NCI-H187 treated with DMSO at 0.1 percent for 48 hours (cell line): ENCODE measurements around the gene KRTAP10-11.
"Not testable (repeated sequence)": the region's sequence is repeated elsewhere in the genome, so short reads cannot be mapped to it uniquely, and the experiment has no call there.

Experiments used
- DNase-seq: peaks from one replicate; lab custom pipeline; 2025; lab: John Stamatoyannopoulos, UW

KRTAP10-11 gene

GRCh38 chr21:44646366-44647221 lies at the start of gene KRTAP10-11:
KRTAP10-11 (plus strand) TSS chr21:44646414; CDS start chr21:44646459, 45 bp downstream.
- not testable (repeated sequence) for DNase-seq

GRCh38 chr21:44598061-44598460 lies 48.2 kb upstream of the KRTAP10-11 start:
- no peak for DNase-seq

- DNase-seq = no peak
These were observed 46.8 kb upstream of the KRTAP10-11 start for GRCh38 chr21:44599264-44600029.

- DNase-seq = not testable (repeated sequence)
These were observed 45.9 kb upstream of the KRTAP10-11 start, which contains the start of gene KRTAP10-7 for GRCh38 chr21:44600118-44600978. KRTAP10-7 (plus strand) TSS chr21:44600597; CDS start chr21:44600622, 25 bp downstream.

- DNase-seq = not testable (repeated sequence)
These were observed 45.1 kb upstream of the KRTAP10-11 start for GRCh38 chr21:44601091-44601490.

- no peak for DNase-seq
These were observed 44.4 kb upstream of the KRTAP10-11 start for GRCh38 chr21:44601596-44602462.

- DNase-seq = no peak
These were observed 43.8 kb upstream of the KRTAP10-11 start for GRCh38 chr21:44602463-44602850.

GRCh38 chr21:44603109-44603875 lies 42.9 kb upstream of the KRTAP10-11 start:
- DNase-seq = no peak

GRCh38 chr21:44603911-44604310 lies 42.3 kb upstream of the KRTAP10-11 start:
- DNase-seq = no peak

GRCh38 chr21:44606495-44606894 lies 39.7 kb upstream of the KRTAP10-11 start:
- DNase-seq = no peak

- no peak for DNase-seq
These were observed 37.0 kb upstream of the KRTAP10-11 start for GRCh38 chr21:44609193-44609592.

- DNase-seq = not testable (repeated sequence)
These were observed 35.9 kb upstream of the KRTAP10-11 start for GRCh38 chr21:44610157-44610843.

- DNase-seq = no peak
These were observed 34.7 kb upstream of the KRTAP10-11 start for GRCh38 chr21:44611551-44611950.

GRCh38 chr21:44612029-44612486 lies 34.2 kb upstream of the KRTAP10-11 start, which contains the start of gene KRTAP10-8:
KRTAP10-8 (plus strand) TSS chr21:44612079; CDS start chr21:44612101, 22 bp downstream.
- DNase-seq = no peak

GRCh38 chr21:44612669-44613229 lies 33.5 kb upstream of the KRTAP10-11 start:
- no peak for DNase-seq

- no peak for DNase-seq
These were observed 32.6 kb upstream of the KRTAP10-11 start for GRCh38 chr21:44613386-44614155.

- no peak for DNase-seq
These were observed 32.0 kb upstream of the KRTAP10-11 start for GRCh38 chr21:44614161-44614631.

- DNase-seq = no peak
These were observed 31.2 kb upstream of the KRTAP10-11 start for GRCh38 chr21:44614961-44615391.
